Activated CD4-positive, alpha-beta T cell treated with anti-CD3 and anti-CD28 coated beads for 24 hours (primary cell): Measurements from ENCODE around the gene GRM5.

Source experiments
- DNase-seq, 2 donors: peaks; one replicate each; pipeline ENCODE4 v3.0.0-alpha.2; 2020; ENCODE audit warnings: low read depth in 2 of 2

The GRM5 gene

GRCh38 chr11:88704485-88704884 is 361.3 kb downstream of the GRM5 start:
- no peak for DNase-seq

DNA sequence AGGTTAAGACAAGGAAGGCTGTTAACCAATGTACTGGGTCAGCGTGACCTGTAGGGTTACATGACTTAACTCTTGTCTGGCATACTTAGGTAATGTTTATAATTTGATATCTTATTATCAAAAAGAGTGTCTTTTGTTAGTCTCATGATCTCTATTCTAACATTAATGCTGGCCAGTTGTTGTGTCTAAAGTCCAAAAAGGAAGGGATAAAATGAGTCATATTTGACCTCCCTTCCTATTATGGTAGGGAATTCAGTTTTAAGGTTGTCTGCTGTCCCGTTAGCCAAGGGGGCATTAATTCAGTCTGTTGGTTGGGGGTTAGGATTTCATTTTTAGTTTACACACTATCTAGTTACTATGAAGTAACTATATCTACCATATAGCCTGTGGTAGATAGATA is 364.0 kb downstream of the GRM5 start:
- no peak for DNase-seq

DNA sequence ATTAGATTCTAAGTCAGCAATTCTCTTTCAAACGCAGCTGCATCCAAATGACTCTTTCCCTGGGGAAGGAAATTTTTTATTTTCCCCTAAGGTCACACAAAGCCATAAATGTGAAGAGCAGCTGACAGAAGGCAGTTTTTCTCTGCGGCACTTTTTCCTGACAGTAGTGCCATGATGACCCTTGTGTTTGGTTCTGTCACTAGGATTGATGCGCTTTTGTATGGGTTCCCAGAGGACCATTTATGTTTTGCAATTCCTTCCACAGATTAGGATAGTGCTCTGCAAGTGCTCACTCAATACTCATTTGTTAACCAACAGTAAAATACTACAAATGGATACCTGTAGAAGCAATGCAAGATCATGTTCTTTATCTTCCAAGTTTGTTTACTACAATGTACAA is 368.6 kb downstream of the GRM5 start:
- no peak for DNase-seq

DNA sequence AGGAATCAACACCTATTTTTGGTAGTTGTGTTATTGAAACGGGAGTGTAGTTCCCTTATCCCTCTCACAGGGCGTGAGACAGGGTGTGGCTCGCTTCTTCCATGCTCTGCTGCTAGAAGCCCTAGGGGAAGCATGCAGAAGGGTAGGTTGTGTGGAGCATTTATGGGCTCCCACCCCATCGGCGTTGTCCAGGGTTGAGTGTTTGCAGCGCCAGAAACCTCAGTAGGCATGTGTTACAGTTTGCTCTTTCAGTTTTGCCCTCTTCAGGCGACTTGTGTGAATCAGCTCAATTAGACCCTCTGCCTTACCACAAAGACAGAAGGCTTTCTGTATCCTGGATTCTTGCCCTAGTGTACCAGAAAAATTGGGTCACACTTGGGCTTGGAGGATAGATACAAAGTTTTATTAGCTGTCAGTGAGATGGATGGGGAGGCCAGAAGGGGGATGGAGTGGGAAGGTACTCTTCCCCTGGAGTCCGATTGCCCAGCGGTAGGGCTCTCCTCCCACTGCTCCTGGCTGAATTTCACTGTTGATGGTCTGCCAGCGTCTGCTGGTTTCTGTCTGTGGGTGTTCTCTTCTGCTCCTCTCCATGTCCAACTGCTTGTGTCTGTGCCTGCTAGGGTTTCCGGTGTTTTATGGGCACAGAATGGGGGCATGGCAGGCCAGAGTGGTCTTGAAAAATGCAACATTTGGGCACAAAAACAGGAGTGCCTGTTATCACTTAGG is 369.9 kb downstream of the GRM5 start:
- DNase-seq, result no peak

- DNase-seq, result no peak
Measured at GRCh38 chr11:88692306-88693086, 373.3 kb downstream of the GRM5 start.

GRCh38 chr11:88689548-88690240 is 376.1 kb downstream of the GRM5 start:
- DNase-seq, result no peak

DNA sequence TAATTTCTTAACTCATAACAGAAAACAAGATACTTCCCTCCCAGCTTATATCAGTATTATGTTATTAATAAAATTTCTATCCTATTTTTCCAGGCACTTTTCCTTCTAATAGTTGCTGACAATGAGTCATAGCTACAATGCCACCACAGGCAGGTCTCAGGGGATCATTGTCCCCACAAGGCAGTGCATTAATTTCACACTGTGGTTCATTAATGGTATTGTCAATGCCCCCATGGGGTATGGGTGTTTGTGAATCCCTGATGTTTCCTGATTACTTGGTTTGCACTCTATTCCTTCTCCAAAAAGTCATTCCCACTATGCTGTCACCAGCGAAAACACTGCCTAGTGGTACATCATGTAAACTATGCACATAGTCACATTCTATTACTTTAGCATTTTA is 382.8 kb downstream of the GRM5 start:
- DNase-seq, result no peak

DNA sequence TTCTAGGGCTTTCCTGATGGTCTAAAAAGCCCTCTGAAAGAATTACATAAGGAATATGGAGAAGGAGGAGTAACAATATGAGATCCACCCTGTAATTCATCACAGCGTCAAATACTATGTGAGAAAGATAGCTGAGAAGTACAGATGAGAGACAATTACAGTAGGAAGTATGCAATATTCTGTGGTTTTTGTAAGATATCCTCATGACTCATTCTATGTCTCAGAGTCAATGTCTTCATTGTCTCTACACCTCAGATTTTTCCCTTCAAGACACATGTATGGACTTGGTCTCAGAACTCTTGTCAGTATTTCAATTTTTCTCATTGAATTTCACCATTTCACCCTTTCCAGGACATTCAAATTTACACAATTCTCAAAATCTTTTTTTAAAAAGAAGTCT is 385.0 kb downstream of the GRM5 start:
- no peak for DNase-seq

DNA sequence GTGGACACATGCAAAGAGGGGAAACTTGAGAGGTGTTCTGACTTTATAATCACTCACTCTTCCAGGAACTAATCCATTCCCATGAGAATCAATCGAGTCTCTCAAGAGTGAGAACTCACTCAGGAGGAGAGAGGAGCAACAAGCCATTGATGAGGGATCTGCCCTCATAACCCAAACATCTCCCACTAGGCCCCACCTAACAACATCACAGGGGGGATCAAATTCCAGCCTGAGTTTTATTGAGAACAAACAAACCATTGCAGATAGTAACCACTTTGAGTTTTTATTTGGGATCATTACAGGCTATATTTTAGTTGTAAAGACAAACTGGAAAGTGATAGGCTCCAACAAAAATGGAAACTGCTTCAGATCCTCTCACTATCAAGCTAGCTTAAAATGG is 399.4 kb downstream of the GRM5 start:
- DNase-seq, result no peak

DNA sequence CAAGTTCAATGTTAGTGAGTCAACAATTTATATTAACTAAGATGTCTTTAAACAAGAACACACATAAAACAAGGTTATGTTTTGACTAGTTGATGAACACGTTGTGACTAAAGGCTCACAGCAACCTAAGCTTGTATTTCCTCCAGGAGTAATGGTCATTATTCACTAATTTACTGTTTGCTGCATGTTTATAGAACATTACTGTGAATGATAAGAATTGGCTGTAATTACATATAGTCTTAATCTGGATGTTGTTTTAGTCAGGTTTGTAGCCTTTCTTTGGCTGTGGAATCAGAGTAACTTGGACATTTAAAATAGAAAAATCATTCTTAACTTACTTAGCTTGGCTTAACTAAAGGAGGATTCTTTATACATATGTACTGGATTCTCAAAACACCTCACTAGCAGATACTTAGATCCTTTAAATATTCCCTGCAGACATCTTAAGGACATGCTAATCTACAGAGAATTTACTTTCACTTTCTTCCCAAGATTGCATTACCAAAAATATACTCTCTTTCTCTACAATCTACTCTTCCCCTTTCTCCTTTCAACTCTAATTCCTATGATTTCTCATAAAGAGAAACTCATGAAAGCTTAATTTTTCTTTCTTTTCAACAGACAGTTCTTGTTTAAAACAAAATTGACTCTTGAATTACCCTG is 408.6 kb downstream of the GRM5 start:
- no peak for DNase-seq

DNA sequence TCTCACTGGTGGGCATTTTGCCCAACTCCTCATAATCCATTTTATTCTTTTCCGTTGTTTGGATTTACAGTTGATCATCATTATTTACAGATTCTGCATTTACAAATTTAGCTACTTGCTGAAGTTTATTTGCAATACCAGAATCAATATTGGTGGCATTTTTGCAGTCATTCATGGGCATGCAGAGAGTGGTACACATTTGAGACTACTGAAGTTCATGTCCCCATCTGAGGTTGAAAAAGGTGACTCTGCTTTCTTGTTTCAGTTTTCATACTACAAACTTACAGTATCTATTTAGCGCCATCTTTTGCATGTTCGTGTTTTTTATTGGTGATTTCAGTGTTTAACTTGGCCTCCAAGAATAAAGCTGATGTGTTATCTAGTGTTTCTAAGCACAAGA is 409.5 kb downstream of the GRM5 start:
- DNase-seq, result no peak

DNA sequence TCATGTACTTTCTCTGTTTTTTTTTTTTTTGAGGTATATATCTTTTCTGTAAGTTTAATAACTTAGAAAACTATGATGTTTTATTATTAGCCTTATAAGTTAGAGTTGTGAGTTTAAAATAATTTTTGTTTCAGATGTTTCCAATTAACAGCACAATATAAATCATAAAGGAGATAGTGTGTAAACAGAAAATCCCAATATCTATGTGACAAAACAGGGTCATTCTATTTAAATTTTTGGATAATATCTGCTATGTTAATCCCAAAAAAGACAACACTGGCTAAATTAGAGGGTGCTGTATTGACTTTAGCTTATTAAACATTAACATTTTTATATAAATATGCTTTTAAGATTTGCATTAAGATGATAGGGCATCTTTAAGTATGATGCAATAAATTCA is 410.1 kb downstream of the GRM5 start:
- DNase-seq, result no peak

- DNase-seq, result no peak
Measured at GRCh38 chr11:88655196-88655595, 410.6 kb downstream of the GRM5 start.

- no peak for DNase-seq
Measured at GRCh38 chr11:88651556-88651955, 414.2 kb downstream of the GRM5 start.

DNA sequence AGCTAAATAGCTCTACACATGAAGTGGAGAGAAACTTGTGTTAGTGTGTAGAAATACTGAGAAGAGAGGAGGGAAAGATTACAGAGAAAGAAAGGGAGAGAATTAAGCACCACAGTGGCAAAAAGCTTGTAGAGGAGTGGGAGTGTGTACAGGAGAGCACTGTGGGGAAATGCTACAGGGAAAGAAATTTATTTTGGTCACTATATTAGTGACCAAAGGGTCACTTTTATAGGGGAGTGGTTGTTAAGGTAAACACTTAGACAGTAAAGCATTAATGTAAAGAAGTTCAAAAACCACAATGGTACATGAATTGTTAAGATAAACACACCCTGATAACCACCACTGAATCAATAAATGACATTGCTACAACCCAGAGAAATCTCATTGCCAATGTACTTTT is 421.1 kb downstream of the GRM5 start:
- DNase-seq, result no peak

DNA sequence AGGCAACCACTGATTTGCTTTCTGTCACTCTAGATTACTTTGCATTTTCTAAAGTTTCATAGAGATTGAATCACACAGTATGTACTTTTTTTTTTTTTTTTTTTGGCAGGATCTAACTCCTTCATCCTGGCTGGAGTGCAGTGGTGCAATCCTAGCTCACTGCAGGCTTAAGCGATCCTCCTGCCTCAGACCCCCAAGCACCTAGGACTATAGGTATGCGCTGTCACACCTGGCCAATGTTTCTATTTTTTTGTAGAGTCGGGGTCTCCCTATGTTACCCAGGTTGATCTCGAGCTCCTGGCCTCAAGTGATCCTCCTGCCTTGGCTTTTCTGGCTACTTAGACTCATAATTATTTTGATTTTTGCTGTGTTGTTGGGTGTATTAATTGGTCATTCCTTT is 433.6 kb downstream of the GRM5 start:
- no peak for DNase-seq

- no peak for DNase-seq
Measured at GRCh38 chr11:88631497-88631896, 434.3 kb downstream of the GRM5 start.

DNA sequence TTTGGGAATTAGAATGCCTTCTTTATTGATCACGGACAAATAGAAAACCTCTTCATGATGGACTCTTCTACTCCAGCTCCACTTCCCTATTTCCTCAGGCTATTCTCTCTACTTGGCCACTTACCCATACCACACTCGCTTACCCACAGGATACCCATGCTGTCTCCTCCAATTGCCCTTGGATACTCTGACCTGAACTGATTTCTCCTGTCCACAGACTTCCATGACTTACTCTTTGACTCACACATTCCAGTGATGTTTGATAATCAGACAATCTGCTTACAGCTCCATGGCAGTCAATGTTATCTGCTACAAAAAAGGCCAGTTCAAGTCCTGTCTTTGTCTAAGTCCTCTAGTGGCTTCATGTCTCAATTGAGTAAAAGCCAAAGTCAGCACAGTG is 436.3 kb downstream of the GRM5 start:
- no peak for DNase-seq

DNA sequence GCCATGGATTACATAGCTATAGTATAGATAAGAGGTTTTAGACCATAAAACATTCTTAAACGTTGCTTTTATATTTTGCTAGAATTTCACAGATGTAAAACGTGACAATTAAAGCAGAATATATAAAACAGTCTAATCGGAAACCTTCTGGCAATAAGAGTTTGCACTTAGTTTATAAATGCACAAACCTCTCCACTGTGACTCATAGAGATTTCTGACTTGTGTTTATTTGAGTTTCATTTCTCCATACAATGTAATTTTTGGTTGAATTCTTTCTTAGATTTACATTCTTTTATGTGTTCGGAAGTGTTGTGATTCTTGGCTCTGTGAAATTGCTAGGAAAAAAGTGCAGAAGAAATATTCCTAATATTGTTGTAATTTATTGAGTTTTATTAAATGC is 439.6 kb downstream of the GRM5 start:
- no peak for DNase-seq

DNA sequence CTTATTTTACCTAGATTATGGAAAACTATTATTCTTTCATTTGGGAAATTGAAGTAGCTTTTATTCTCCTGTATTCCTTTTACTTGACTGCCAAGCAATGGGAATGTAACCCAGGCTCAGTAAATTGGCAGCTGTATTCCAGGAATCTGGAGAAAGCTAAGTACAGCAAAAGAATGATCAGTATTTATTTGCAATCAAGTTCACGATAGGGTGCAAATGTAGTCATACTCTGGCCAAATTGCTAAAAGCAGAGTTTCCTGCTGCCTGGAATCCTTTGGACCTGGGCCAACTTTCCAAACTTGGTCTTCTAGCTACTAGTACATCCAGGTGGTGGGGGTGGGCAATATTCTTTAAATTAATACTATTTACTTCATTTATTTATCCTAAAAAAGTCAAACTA is 442.3 kb downstream of the GRM5 start:
- no peak for DNase-seq

- no peak for DNase-seq
Measured at GRCh38 chr11:88620568-88621130, 445.1 kb downstream of the GRM5 start.
